DND-41 (cell line): Measurements from ENCODE around the gene SUCLG2.

Experiments used
- ATAC-seq: fragments of 200-7000 bp; cut with Tn5 transposase; 3 replicates; pipeline ENCODE4 v1.9.1; 2021; ENCODE audit warnings: low read depth; ENCODE audit not compliant: insufficient read depth
- DNase-seq: peaks from one replicate; pipeline ENCODE4 v3.0.0-alpha.2; 2020
- H2AFZ ChIP-seq: 2 replicates; pipeline ENCODE4 v1.6.0; 2012; ENCODE audit warnings: low read depth, low read length
- H3K27ac ChIP-seq: 2 replicates; pipeline ENCODE4 v1.5.1; 2012; ENCODE audit warnings: low read length, inconsistent platforms
- H3K27me3 ChIP-seq: fragments of 200-600 bp; sonication (generic); 2 replicates; pipeline ENCODE4 v1.6.0; 2012; ENCODE audit warnings: low read length, mild to moderate bottlenecking, inconsistent platforms; ENCODE audit not compliant: insufficient read depth, poor library complexity
- H3K36me3 ChIP-seq: 2 replicates; pipeline ENCODE4 v1.5.1; 2012; ENCODE audit warnings: low read length, inconsistent platforms; ENCODE audit not compliant: insufficient read depth
- H3K4me1 ChIP-seq: 2 replicates; pipeline ENCODE4 v1.5.1; 2012; ENCODE audit warnings: mild to moderate bottlenecking, low read length; ENCODE audit not compliant: insufficient read depth
- H3K4me2 ChIP-seq: 2 replicates; pipeline ENCODE4 v1.6.0; 2012; ENCODE audit warnings: mild to moderate bottlenecking, moderate library complexity, low read length, inconsistent platforms; ENCODE audit not compliant: insufficient read depth
- H3K4me3 ChIP-seq, 2 experiments: fragments of 200-600 bp in 1 of 2; shearing (Covaris generic) in 1 of 2; 2 replicates each; pipeline ENCODE4 v1.5.1; 2012 to 2016; ENCODE audit warnings: inconsistent platforms in 2 of 2, low read length in 2 of 2, mild to moderate bottlenecking in 2 of 2, low read depth in 1 of 2, moderate library complexity in 1 of 2
- H3K79me2 ChIP-seq: 2 replicates; pipeline ENCODE4 v1.6.0; 2012; ENCODE audit warnings: low read length, inconsistent platforms; ENCODE audit not compliant: insufficient read depth
- H3K9ac ChIP-seq: 2 replicates; pipeline ENCODE4 v1.6.0; 2012; ENCODE audit warnings: low read depth, mild to moderate bottlenecking, inconsistent platforms, low read length, moderate library complexity
- H3K9me3 ChIP-seq: 2 replicates; pipeline ENCODE4 v1.5.1; 2012; ENCODE audit warnings: low read length, moderate library complexity, mild to moderate bottlenecking, inconsistent platforms; ENCODE audit not compliant: insufficient read depth, severe bottlenecking
- H4K20me1 ChIP-seq: 2 replicates; pipeline ENCODE4 v1.6.0; 2012; ENCODE audit warnings: low read length; ENCODE audit not compliant: insufficient read depth
- EZH2 ChIP-seq: IDR thresholded peaks from 3 replicates; pipeline ENCODE4 v1.6.1; 2012; ENCODE audit warnings: borderline replicate concordance, low read depth, mild to moderate bottlenecking, moderate library complexity, low read length, inconsistent platforms; ENCODE audit not compliant: severe bottlenecking
- TF ChIP-seq, protein P1 (sequence below): IDR thresholded peaks from 2 replicates; pipeline ENCODE4 v1.5.1; 2012; ENCODE audit warnings: borderline replicate concordance, low read length, moderate library complexity, mild to moderate bottlenecking; ENCODE audit not compliant: poor library complexity, severe bottlenecking; ENCODE audit errors: extremely low read depth

Gene SUCLG2

GRCh38 chr3:67493808-67494207, 160.6 kb downstream of the SUCLG2 start:
- Histone ChIP-seq H3K4me1 (no peaks in the 10 kb centered on the region), H3K9me3 (no peaks in the 10 kb centered on the region), H3K27ac (no peak overlapping the region), H3K4me2 (no peak overlapping the region), H3K27me3 (no peaks in the 10 kb centered on the region), H3K36me3 (peaks cover 17% of the 10 kb centered on the region), H3K79me2 (no peaks in the 10 kb centered on the region), H2AFZ (no peak overlapping the region), H4K20me1 (no peaks in the 10 kb centered on the region), H3K4me3 (no peak overlapping the region), H3K9ac (no peak overlapping the region)
- TF ChIP-seq, protein P1, sequence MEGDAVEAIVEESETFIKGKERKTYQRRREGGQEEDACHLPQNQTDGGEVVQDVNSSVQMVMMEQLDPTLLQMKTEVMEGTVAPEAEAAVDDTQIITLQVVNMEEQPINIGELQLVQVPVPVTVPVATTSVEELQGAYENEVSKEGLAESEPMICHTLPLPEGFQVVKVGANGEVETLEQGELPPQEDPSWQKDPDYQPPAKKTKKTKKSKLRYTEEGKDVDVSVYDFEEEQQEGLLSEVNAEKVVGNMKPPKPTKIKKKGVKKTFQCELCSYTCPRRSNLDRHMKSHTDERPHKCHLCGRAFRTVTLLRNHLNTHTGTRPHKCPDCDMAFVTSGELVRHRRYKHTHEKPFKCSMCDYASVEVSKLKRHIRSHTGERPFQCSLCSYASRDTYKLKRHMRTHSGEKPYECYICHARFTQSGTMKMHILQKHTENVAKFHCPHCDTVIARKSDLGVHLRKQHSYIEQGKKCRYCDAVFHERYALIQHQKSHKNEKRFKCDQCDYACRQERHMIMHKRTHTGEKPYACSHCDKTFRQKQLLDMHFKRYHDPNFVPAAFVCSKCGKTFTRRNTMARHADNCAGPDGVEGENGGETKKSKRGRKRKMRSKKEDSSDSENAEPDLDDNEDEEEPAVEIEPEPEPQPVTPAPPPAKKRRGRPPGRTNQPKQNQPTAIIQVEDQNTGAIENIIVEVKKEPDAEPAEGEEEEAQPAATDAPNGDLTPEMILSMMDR, result no peak
- no peak for TF ChIP-seq EZH2
- ATAC-seq, result no peak
- DNase-seq, result no peak

- Histone ChIP-seq H3K4me1 (no peaks in the 10 kb centered on the region), H3K79me2 (no peaks in the 10 kb centered on the region), H3K9me3 (no peaks in the 10 kb centered on the region), H4K20me1 (no peaks in the 10 kb centered on the region), H3K27me3 (no peaks in the 10 kb centered on the region), H3K36me3 (peaks cover 17% of the 10 kb centered on the region), H3K4me3 (no peak overlapping the region), H2AFZ (no peak overlapping the region), H3K4me2 (no peak overlapping the region), H3K27ac (no peak overlapping the region), H3K9ac (no peak overlapping the region)
- no peak for TF ChIP-seq EZH2
- TF ChIP-seq, protein P1, result no peak
- ATAC-seq (no peak), DNase-seq (no peak)
Observed at GRCh38 chr3:67490658-67491057, 163.8 kb downstream of the SUCLG2 start.

- H3K36me3 ChIP-seq, result peaks cover 13% of the 10 kb centered on the region
- H4K20me1 ChIP-seq, result no peaks in the 10 kb centered on the region
- no peak overlapping the region for H3K27ac ChIP-seq
- ATAC-seq (no peak), DNase-seq (no peak)
- no peak overlapping the region for H3K4me3 ChIP-seq
- no peaks in the 10 kb centered on the region for H3K27me3 ChIP-seq
- no peaks in the 10 kb centered on the region for H3K4me1 ChIP-seq
- H3K79me2 ChIP-seq, result no peaks in the 10 kb centered on the region
- no peak overlapping the region for H3K9ac ChIP-seq
- no peak for TF ChIP-seq EZH2
- H3K4me2 ChIP-seq, result no peak overlapping the region
- H2AFZ ChIP-seq, result no peak overlapping the region
- no peaks in the 10 kb centered on the region for H3K9me3 ChIP-seq
Observed at GRCh38 chr3:67489816-67490215, 164.6 kb downstream of the SUCLG2 start.

GRCh38 chr3:67487564-67488114, 166.8 kb downstream of the SUCLG2 start:
- peaks cover 11% of the 10 kb centered on the region for H3K36me3 ChIP-seq
- no peaks in the 10 kb centered on the region for H3K4me1 ChIP-seq
- H3K79me2 ChIP-seq, result no peaks in the 10 kb centered on the region
- TF ChIP-seq, protein P1, result no peak
- TF ChIP-seq EZH2, result no peak
- no peaks in the 10 kb centered on the region for H4K20me1 ChIP-seq
- H3K27ac ChIP-seq, result no peak overlapping the region
- no peak overlapping the region for H2AFZ ChIP-seq
- no peak overlapping the region for H3K9ac ChIP-seq
- no peaks in the 10 kb centered on the region for H3K9me3 ChIP-seq
- H3K4me3 ChIP-seq, result no peak overlapping the region
- no peak overlapping the region for H3K4me2 ChIP-seq
- DNase-seq (no peak), ATAC-seq (no peak)
- no peaks in the 10 kb centered on the region for H3K27me3 ChIP-seq
